ENCODE measurements around the gene NLRC5.

Gene NLRC5

GRCh38 chr16:57017251-57017650 lies 27.9 kb downstream of the NLRC5 start:
- POLR2A ChIA-PET (ENCODE audit: low non-redundant PET): no interaction called here
- TF ChIP-seq CTCF (conservative IDR thresholded peaks at IDR 0.05; ENCODE audit: low read depth): no peak
- no peak overlapping the region for H3K27ac ChIP-seq
- CTCF ChIA-PET: no interaction called here
- DNase-seq (ENCODE audit: low spot score): no peak

DNA sequence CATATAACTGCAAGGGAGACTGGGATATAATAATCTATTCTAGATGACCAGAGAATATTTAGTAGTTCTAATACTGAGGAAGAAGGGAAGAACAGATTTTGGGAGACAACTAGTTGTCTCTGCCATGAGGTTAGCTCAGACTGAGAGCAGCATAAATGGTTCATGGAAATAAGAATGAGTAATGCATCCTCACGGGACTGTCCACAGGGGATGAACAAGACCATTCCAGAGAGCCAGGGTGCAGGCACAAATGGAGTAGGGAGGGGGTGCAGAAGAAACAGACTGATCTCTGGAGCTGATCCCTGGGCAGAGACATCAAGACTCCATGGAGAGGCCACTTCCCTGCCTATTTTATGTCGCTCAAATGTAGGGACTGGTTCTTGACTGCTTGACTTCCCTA lies 30.4 kb downstream of the NLRC5 start:
- TF ChIP-seq CTCF (conservative IDR thresholded peaks at IDR 0.05; ENCODE audit: low read depth): no peak
- ChIA-PET POLR2A (ENCODE audit: low non-redundant PET) (no interaction called here), CTCF (interaction anchor here (0.5 kb wide), 1 partner anchor 14 kb away, joined by 3 read pairs; no protein-coding TSS in a partner anchor)

GRCh38 chr16:57020651-57021050 lies 31.3 kb downstream of the NLRC5 start:
- POLR2A ChIA-PET (ENCODE audit: low non-redundant PET): no interaction called here
- H3K27ac ChIP-seq: no peak overlapping the region
- CTCF ChIA-PET: interaction anchor here (0.6 kb wide), 1 partner anchor 28 kb away, joined by 3 read pairs; no protein-coding TSS in a partner anchor
- no peak for TF ChIP-seq CTCF (conservative IDR thresholded peaks at IDR 0.05; ENCODE audit: low read depth)
- no peak for DNase-seq (ENCODE audit: low spot score)

More for the DNA sequence above, 30.4 kb downstream of the NLRC5 start:
- no peak overlapping the region for H3K27ac ChIP-seq
- DNase-seq (ENCODE audit: low spot score): no peak

- TF ChIP-seq CTCF (conservative IDR thresholded peaks at IDR 0.05; ENCODE audit: low read depth): no peak
- ChIA-PET CTCF (interaction anchor here (0.8 kb wide), 1 partner anchor 15 kb away, joined by 3 read pairs; no protein-coding TSS in a partner anchor), POLR2A (ENCODE audit: low non-redundant PET) (no interaction called here)
- DNase-seq (ENCODE audit: low spot score): no peak
- H3K27ac ChIP-seq: no peak overlapping the region
Observed at GRCh38 chr16:57021757-57022156, 32.4 kb downstream of the NLRC5 start.

GRCh38 chr16:57022445-57022844 lies 33.1 kb downstream of the NLRC5 start:
- no peak for DNase-seq (ENCODE audit: low spot score)
- H3K27ac ChIP-seq: no peak overlapping the region
- TF ChIP-seq CTCF (conservative IDR thresholded peaks at IDR 0.05; ENCODE audit: low read depth): no peak
- ChIA-PET POLR2A (ENCODE audit: low non-redundant PET) (no interaction called here), CTCF (interaction anchor here (0.8 kb wide), 1 partner anchor 15 kb away, joined by 3 read pairs; no protein-coding TSS in a partner anchor)

- DNase-seq (ENCODE audit: low spot score): no peak
- CTCF ChIA-PET: no interaction called here
- POLR2A ChIA-PET (ENCODE audit: low non-redundant PET): no interaction called here
Observed at GRCh38 chr16:57023541-57024249, 34.3 kb downstream of the NLRC5 start.

More at GRCh38 chr16:57023541-57024249, 34.3 kb downstream of the NLRC5 start:
- no peak for TF ChIP-seq CTCF (conservative IDR thresholded peaks at IDR 0.05; ENCODE audit: low read depth)
- no peak overlapping the region for H3K27ac ChIP-seq
